WTC11 (cell line): ENCODE data around the gene SCP2D1. TPM values are rescaled to one million over a fixed set of nuclear protein-coding genes. Genes with fewer than 3 reads are reported as not detected.

Source experiments
- ATAC-seq: fragments of 200-7000 bp; cut with Tn5 transposase; 2 replicates; pipeline ENCODE4 v1.10.0; 2021; ENCODE audit warnings: mild to moderate bottlenecking, moderate library complexity
- CTCF ChIA-PET: fragments of 300-600 bp; sonication (Branson Sonifier 250); formaldehyde crosslinking; loops from one replicate; lab custom pipeline; 2021; ENCODE audit warnings: antibody characterized with exemption; lab: Charles Lee
- POLR2A ChIA-PET: fragments of 350-600 bp; sonication (Branson Sonifier 250); formaldehyde crosslinking; loops from one replicate; lab custom pipeline; 2021; ENCODE audit warnings: antibody characterized with exemption; lab: Charles Lee
- DNase-seq: peaks from one replicate; pipeline ENCODE4 v3.0.0; 2021; ENCODE audit warnings: low spot score
- H3K27ac Mint-ChIP-seq: 2 replicates; pipeline ENCODE4 v1.8.0; 2021; ENCODE audit warnings: mixed read lengths
- H3K27me3 Mint-ChIP-seq: 2 replicates; pipeline ENCODE4 v1.8.0; 2021; ENCODE audit warnings: low read depth, mild to moderate bottlenecking, moderate library complexity, mixed read lengths
- H3K36me3 Mint-ChIP-seq: 2 replicates; pipeline ENCODE4 v1.8.0; 2021; ENCODE audit warnings: mixed read lengths
- H3K4me1 Mint-ChIP-seq: 2 replicates; pipeline ENCODE4 v1.8.0; 2022; ENCODE audit warnings: mixed read lengths
- H3K4me3 Mint-ChIP-seq: 2 replicates; pipeline ENCODE4 v1.8.0; 2021; ENCODE audit warnings: mild to moderate bottlenecking, moderate library complexity, mixed read lengths
- H3K9me3 Mint-ChIP-seq: 2 replicates; pipeline ENCODE4 v1.8.0; 2021; ENCODE audit warnings: mixed read lengths
- CDX4 ChIP-seq: fragments of 250-450 bp; sonication (Bioruptor Pico); IDR thresholded peaks from 2 replicates; pipeline ENCODE4 v1.9.0; 2021; ENCODE audit warnings: moderate library complexity, mild to moderate bottlenecking, inconsistent platforms, borderline replicate concordance
- ERG ChIP-seq: fragments of 250-450 bp; sonication (Bioruptor Pico); IDR thresholded peaks from 2 replicates; pipeline ENCODE4 v1.8.0; 2021; ENCODE audit warnings: mild to moderate bottlenecking
- FOXJ3 ChIP-seq: sonication (generic); formaldehyde crosslinking; IDR thresholded peaks from 2 replicates; pipeline ENCODE4 v1.9.0; 2021; ENCODE audit warnings: missing genetic modification reagents, mild to moderate bottlenecking, borderline replicate concordance
- FOXK1 ChIP-seq: sonication (generic); formaldehyde crosslinking; IDR thresholded peaks from 2 replicates; pipeline ENCODE4 v1.8.0; 2022; ENCODE audit warnings: mild to moderate bottlenecking, moderate library complexity, missing genetic modification reagents
- FOXP1 ChIP-seq: sonication (generic); formaldehyde crosslinking; IDR thresholded peaks from 2 replicates; pipeline ENCODE4 v1.8.0; 2022; ENCODE audit warnings: missing genetic modification reagents, mild to moderate bottlenecking, moderate library complexity, borderline replicate concordance
- GABPB1 ChIP-seq: sonication (generic); formaldehyde crosslinking; IDR thresholded peaks from 2 replicates; pipeline ENCODE4 v1.8.1; 2023; ENCODE audit warnings: mild to moderate bottlenecking, missing genetic modification reagents
- HMGXB4 ChIP-seq: sonication (generic); formaldehyde crosslinking; IDR thresholded peaks from 2 replicates; pipeline ENCODE4 v1.8.1; 2023; ENCODE audit warnings: mild to moderate bottlenecking, moderate library complexity, missing genetic modification reagents
- JAZF1 ChIP-seq: fragments of 250-450 bp; sonication (Bioruptor Pico); IDR thresholded peaks from 2 replicates; pipeline ENCODE4 v1.9.0; 2021; ENCODE audit warnings: moderate library complexity, mild to moderate bottlenecking, inconsistent platforms
- MAX ChIP-seq: sonication (generic); formaldehyde crosslinking; IDR thresholded peaks from 2 replicates; pipeline ENCODE4 v1.8.0; 2022; ENCODE audit warnings: mild to moderate bottlenecking, missing genetic modification reagents
- MLX ChIP-seq: sonication (generic); formaldehyde crosslinking; IDR thresholded peaks from 2 replicates; pipeline ENCODE4 v1.8.1; 2023; ENCODE audit warnings: mild to moderate bottlenecking, missing genetic modification reagents, moderate library complexity
- MXD4 ChIP-seq: fragments of 250-450 bp; sonication (Bioruptor Pico); IDR thresholded peaks from 2 replicates; pipeline ENCODE4 v1.8.0; 2021; ENCODE audit warnings: mild to moderate bottlenecking, moderate library complexity, borderline replicate concordance
- MYBL2 ChIP-seq: sonication (generic); formaldehyde crosslinking; IDR thresholded peaks from 2 replicates; pipeline ENCODE4 v1.8.1; 2023; ENCODE audit warnings: mild to moderate bottlenecking, moderate library complexity, missing genetic modification reagents
- NFE2L1 ChIP-seq: sonication (generic); formaldehyde crosslinking; IDR thresholded peaks from 2 replicates; pipeline ENCODE4 v1.8.1; 2023; ENCODE audit warnings: missing genetic modification reagents
- NR1H2 ChIP-seq: sonication (generic); formaldehyde crosslinking; IDR thresholded peaks from 2 replicates; pipeline ENCODE4 v1.9.0; 2021; ENCODE audit warnings: mild to moderate bottlenecking, moderate library complexity, missing genetic modification reagents
- PREB ChIP-seq: sonication (generic); formaldehyde crosslinking; IDR thresholded peaks from 2 replicates; pipeline ENCODE4 v1.8.1; 2022; ENCODE audit warnings: mild to moderate bottlenecking, missing genetic modification reagents, moderate library complexity, borderline replicate concordance
- RELA ChIP-seq: sonication (generic); formaldehyde crosslinking; IDR thresholded peaks from 2 replicates; pipeline ENCODE4 v1.8.1; 2022; ENCODE audit warnings: missing genetic modification reagents, mild to moderate bottlenecking, borderline replicate concordance
- SMAD4 ChIP-seq: sonication (generic); formaldehyde crosslinking; IDR thresholded peaks from 2 replicates; pipeline ENCODE4 v1.8.0; 2022; ENCODE audit warnings: mild to moderate bottlenecking, missing genetic modification reagents
- SOX15 ChIP-seq: fragments of 250-450 bp; sonication (Bioruptor Pico); IDR thresholded peaks from 2 replicates; pipeline ENCODE4 v1.9.0; 2021; ENCODE audit warnings: mild to moderate bottlenecking
- TEAD4 ChIP-seq: sonication (generic); formaldehyde crosslinking; IDR thresholded peaks from 2 replicates; pipeline ENCODE4 v1.8.0; 2022; ENCODE audit warnings: mild to moderate bottlenecking, missing genetic modification reagents
- USF1 ChIP-seq: sonication (generic); formaldehyde crosslinking; IDR thresholded peaks from 2 replicates; pipeline ENCODE4 v1.8.0; 2022; ENCODE audit warnings: mild to moderate bottlenecking, missing genetic modification reagents
- ZBTB21 ChIP-seq: sonication (generic); formaldehyde crosslinking; IDR thresholded peaks from 2 replicates; pipeline ENCODE4 v1.8.1; 2023; ENCODE audit warnings: mild to moderate bottlenecking, missing genetic modification reagents, borderline replicate concordance
- ZNF121 ChIP-seq: sonication (generic); formaldehyde crosslinking; IDR thresholded peaks from 2 replicates; pipeline ENCODE4 v1.8.0; 2023; ENCODE audit warnings: missing genetic modification reagents
- ZNF138 ChIP-seq: sonication (generic); formaldehyde crosslinking; conservative IDR thresholded peaks from 2 replicates; pipeline ENCODE4 v1.8.1; 2022; ENCODE audit warnings: mild to moderate bottlenecking, moderate library complexity, missing genetic modification reagents
- ZNF423 ChIP-seq: fragments of 250-450 bp; sonication (Bioruptor Pico); IDR thresholded peaks from 2 replicates; pipeline ENCODE4 v2.1.2; 2022; ENCODE audit warnings: mild to moderate bottlenecking, moderate library complexity
- total RNA-seq: library from RNA; stranded (reverse); gene quantifications from 3 replicates; pipeline ENCODE4 v1.2.3, GENCODE V29; 2021

SCP2D1 gene
- total RNA-seq, 1 experiment from 2014 or later, result not detected

- TF ChIP-seq NR1H2, result no peak
- TF ChIP-seq ZNF121 (CRISPR knock-in tag), result no peak
- no peak for TF ChIP-seq SMAD4 (CRISPR knock-in tag)
- no peak for TF ChIP-seq SOX15 (CRISPR knock-in tag)
- TF ChIP-seq ZNF423 (CRISPR knock-in tag), result no peak
- TF ChIP-seq ERG (CRISPR knock-in tag), result no peak
- no peak for TF ChIP-seq ZNF138
- no peak for TF ChIP-seq MLX (CRISPR knock-in tag)
- TF ChIP-seq TEAD4, result no peak
- CTCF ChIA-PET, result no interaction called here
- ATAC-seq (no peak), DNase-seq (no peak)
- no peaks in the 10 kb centered on the region for H3K36me3 Mint-ChIP-seq
- peaks cover 67% of the 10 kb centered on the region for H3K27me3 Mint-ChIP-seq
- peaks cover 7% of the 10 kb centered on the region for H3K9me3 Mint-ChIP-seq
- POLR2A ChIA-PET, result no interaction called here
- H3K4me3 Mint-ChIP-seq, result no peak overlapping the region
- peaks cover 11% of the 10 kb centered on the region for H3K4me1 Mint-ChIP-seq
- H3K27ac Mint-ChIP-seq, result no peak overlapping the region
Measured at GRCh38 chr20:18849131-18849530, 35.5 kb downstream of the SCP2D1 start.

- no peak for ATAC-seq
- TF ChIP-seq MYBL2 (CRISPR knock-in tag) (no peak), MAX (CRISPR knock-in tag) (no peak), NFE2L1 (CRISPR knock-in tag) (no peak), FOXP1 (no peak), MXD4 (CRISPR knock-in tag) (no peak), USF1 (no peak), RELA (CRISPR knock-in tag) (no peak), JAZF1 (CRISPR knock-in tag) (no peak), ERG (CRISPR knock-in tag) (no peak), FOXJ3 (no peak)
- H3K27ac Mint-ChIP-seq, result no peak overlapping the region
- ChIA-PET CTCF (no interaction called here), POLR2A (no interaction called here)
- peaks cover 7% of the 10 kb centered on the region for H3K9me3 Mint-ChIP-seq
- H3K4me3 Mint-ChIP-seq, result no peak overlapping the region
- peaks cover 92% of the 10 kb centered on the region for H3K27me3 Mint-ChIP-seq
- peaks cover 15% of the 10 kb centered on the region for H3K4me1 Mint-ChIP-seq
- DNase-seq, result no peak
- H3K36me3 Mint-ChIP-seq, result no peaks in the 10 kb centered on the region
Measured at GRCh38 chr20:18851629-18852028, 38.0 kb downstream of the SCP2D1 start.

GRCh38 chr20:18852318-18852717 is 38.7 kb downstream of the SCP2D1 start:
- H3K27me3 Mint-ChIP-seq, result peaks cover 93% of the 10 kb centered on the region
- ATAC-seq, result no peak
- DNase-seq, result no peak
- ChIA-PET CTCF (no interaction called here), POLR2A (no interaction called here)
- H3K36me3 Mint-ChIP-seq, result no peaks in the 10 kb centered on the region
- no peak overlapping the region for H3K4me3 Mint-ChIP-seq
- H3K4me1 Mint-ChIP-seq, result peaks cover 19% of the 10 kb centered on the region
- H3K9me3 Mint-ChIP-seq, result peaks cover 7% of the 10 kb centered on the region
- no peak overlapping the region for H3K27ac Mint-ChIP-seq
- TF ChIP-seq ZBTB21 (CRISPR knock-in tag) (no peak), FOXK1 (CRISPR knock-in tag) (no peak), GABPB1 (CRISPR knock-in tag) (no peak), PREB (CRISPR knock-in tag) (no peak), CDX4 (CRISPR knock-in tag) (no peak), TEAD4 (no peak), USF1 (no peak), HMGXB4 (CRISPR knock-in tag) (no peak)
